NCI-H524 (cell line): ENCODE measurements around the gene FLT1.

Source experiments
- DNase-seq, 2 experiments: peaks; one replicate each; lab custom pipeline; 2025; lab: John Stamatoyannopoulos, UW

Gene FLT1

GRCh38 chr13:28528848-28529247, 33.9 kb upstream of the FLT1 start:
- peak in 1 of 2 experiments; percentile 11 for DNase-seq

GRCh38 chr13:28528388-28528787, 33.5 kb upstream of the FLT1 start:
- peak in 1 of 2 experiments; percentile 25 for DNase-seq

- no peak for DNase-seq
These were observed 32.7 kb upstream of the FLT1 start for GRCh38 chr13:28527629-28528028.

GRCh38 chr13:28526876-28527275, 31.9 kb upstream of the FLT1 start:
- DNase-seq: no peak

GRCh38 chr13:28522871-28523270, 27.9 kb upstream of the FLT1 start:
- DNase-seq: no peak

GRCh38 chr13:28513745-28514144, 18.8 kb upstream of the FLT1 start:
- DNase-seq: no peak

- DNase-seq: no peak
These were observed 15.6 kb upstream of the FLT1 start for GRCh38 chr13:28510542-28510941.

- no peak for DNase-seq
These were observed 15.1 kb upstream of the FLT1 start for GRCh38 chr13:28510066-28510465.

GRCh38 chr13:28505543-28506135, 10.7 kb upstream of the FLT1 start:
- DNase-seq: no peak

GRCh38 chr13:28503182-28503967, 8.4 kb upstream of the FLT1 start:
- DNase-seq: peak in 1 of 2 experiments; percentile 54

- no peak for DNase-seq
These were observed 6.6 kb upstream of the FLT1 start for GRCh38 chr13:28501547-28501946.

GRCh38 chr13:28499609-28500008, 4.7 kb upstream of the FLT1 start:
- DNase-seq: no peak

- no peak for DNase-seq
These were observed 3.7 kb upstream of the FLT1 start for GRCh38 chr13:28498481-28499115.

- no peak for DNase-seq
These were observed 2.4 kb upstream of the FLT1 start for GRCh38 chr13:28497143-28497876.

GRCh38 chr13:28496188-28496564, 1.2 kb upstream of the FLT1 start:
- DNase-seq: no peak

GRCh38 chr13:28495538-28496187, 735 bp upstream of the FLT1 start:
- peak in 1 of 2 experiments; percentile 32 for DNase-seq

GRCh38 chr13:28494504-28494777, 487 bp downstream of the FLT1 start:
- DNase-seq: peak in 1 of 2 experiments; percentile 33

GRCh38 chr13:28493740-28494503, 1.0 kb downstream of the FLT1 start:
- peak in 1 of 2 experiments; percentile 41 for DNase-seq

GRCh38 chr13:28492569-28493367, 2.2 kb downstream of the FLT1 start:
- DNase-seq: peak in 1 of 2 experiments; percentile 26

GRCh38 chr13:28490061-28490460, 4.9 kb downstream of the FLT1 start:
- DNase-seq: no peak

GRCh38 chr13:28489524-28489931, 5.4 kb downstream of the FLT1 start:
- DNase-seq: peak; percentile 69 to 84
